CD14-positive monocyte (primary cell): Measurements from ENCODE around the gene ABCA4. TPM values are rescaled to one million over a fixed set of nuclear protein-coding genes. Genes with fewer than 3 reads are reported as not detected.

ENCODE experiments used
- DNase-seq, 3 donors: peaks; one replicate each; pipeline ENCODE4 v3.0.0-alpha.2; 2011 to 2022
- H2AFZ ChIP-seq: 2 replicates; pipeline ENCODE4 v1.6.0; 2012; ENCODE audit warnings: mild to moderate bottlenecking, low read depth, low read length, inconsistent platforms; ENCODE audit not compliant: insufficient read depth, poor library complexity, severe bottlenecking
- H3K27ac ChIP-seq, 2 donors: 1 replicate in 1 of 2; 2 replicates in 1 of 2; pipeline ENCODE4 v1.5.1; 2012 to 2013; ENCODE audit warnings: low read length in 2 of 2, control low read depth in 1 of 2, inconsistent platforms in 1 of 2, low read depth in 1 of 2, mild to moderate bottlenecking in 1 of 2
- H3K27me3 ChIP-seq, 2 donors: one replicate each; pipeline versions ENCODE4 v1.6.0 to v1.6.1; 2011 to 2013; ENCODE audit warnings: low read length in 2 of 2; ENCODE audit not compliant: control insufficient read depth in 2 of 2, insufficient read depth in 2 of 2
- H3K36me3 ChIP-seq, 2 donors: replicated peaks in 1 of 2; 1 replicate in 1 of 2; 2 replicates in 1 of 2; pipeline versions ENCODE4 v1.5.1 to v1.6.1; 2012 to 2013; ENCODE audit warnings: low read length in 2 of 2, control low read depth in 1 of 2, inconsistent platforms in 1 of 2, mild to moderate bottlenecking in 1 of 2; ENCODE audit not compliant: insufficient read depth in 2 of 2, control insufficient read depth in 1 of 2
- H3K4me1 ChIP-seq, 2 donors: 1 replicate in 1 of 2; 2 replicates in 1 of 2; pipeline versions ENCODE4 v1.5.1 to v1.6.1; 2012 to 2013; ENCODE audit warnings: low read length in 2 of 2, control low read depth in 1 of 2, inconsistent platforms in 1 of 2, mild to moderate bottlenecking in 1 of 2, moderate library complexity in 1 of 2; ENCODE audit not compliant: insufficient read depth in 2 of 2, control insufficient read depth in 1 of 2
- H3K4me2 ChIP-seq: replicated peaks from 2 replicates; pipeline ENCODE3; 2012; ENCODE audit warnings: low read length, moderate library complexity, mild to moderate bottlenecking; ENCODE audit not compliant: poor library complexity, severe bottlenecking; ENCODE audit errors: extremely low read depth
- H3K4me3 ChIP-seq, 3 experiments: fragments of 200-600 bp in 1 of 3; sonication (generic) in 1 of 3; replicated peaks in 1 of 3; 1 replicate in 2 of 3; 2 replicates in 1 of 3; pipeline ENCODE4 v1.5.1; 2011 to 2013; ENCODE audit warnings: low read length in 3 of 3, mild to moderate bottlenecking in 3 of 3, control low read depth in 2 of 3, low read depth in 2 of 3, inconsistent platforms in 1 of 3, moderate library complexity in 1 of 3
- H3K79me2 ChIP-seq: 2 replicates; pipeline ENCODE4 v1.6.0; 2012; ENCODE audit warnings: mild to moderate bottlenecking, control low read depth, inconsistent platforms, low read length, moderate library complexity; ENCODE audit not compliant: insufficient read depth
- H3K9ac ChIP-seq: 2 replicates; pipeline ENCODE4 v1.6.0; 2017; ENCODE audit warnings: low read length, mild to moderate bottlenecking; ENCODE audit not compliant: insufficient read depth, poor library complexity, severe bottlenecking
- H3K9me3 ChIP-seq, 2 donors: replicated peaks in 1 of 2; 1 replicate in 1 of 2; 2 replicates in 1 of 2; pipeline versions ENCODE4 v1.5.1 to v1.6.1; 2012 to 2013; ENCODE audit warnings: low read length in 2 of 2, control low read depth in 1 of 2; ENCODE audit not compliant: control insufficient read depth in 1 of 2, insufficient read depth in 1 of 2
- H4K20me1 ChIP-seq: 2 replicates; pipeline ENCODE4 v1.6.0; 2012; ENCODE audit warnings: mild to moderate bottlenecking, low read length, control low read depth, moderate library complexity; ENCODE audit not compliant: insufficient read depth
- H3K27ac Mint-ChIP-seq, 7 donors: one replicate each; pipeline ENCODE4 v1.8.0; 2020; ENCODE audit warnings: mild to moderate bottlenecking in 7 of 7, mixed read lengths in 7 of 7, moderate library complexity in 6 of 7, inconsistent platforms in 2 of 7
- H3K27me3 Mint-ChIP-seq, 3 donors: one replicate each; pipeline ENCODE4 v1.8.0; 2021 to 2022; ENCODE audit warnings: low read depth in 3 of 3, mild to moderate bottlenecking in 3 of 3, mixed read lengths in 3 of 3, moderate library complexity in 3 of 3, inconsistent platforms in 1 of 3
- H3K36me3 Mint-ChIP-seq, 2 donors: one replicate each; pipeline ENCODE4 v1.8.0; 2020; ENCODE audit warnings: mixed read lengths in 2 of 2, inconsistent platforms in 1 of 2, mild to moderate bottlenecking in 1 of 2
- H3K4me1 Mint-ChIP-seq: one replicate; pipeline ENCODE4 v1.8.0; 2020; ENCODE audit warnings: mild to moderate bottlenecking, mixed read lengths
- H3K4me3 Mint-ChIP-seq, 2 donors: one replicate each; pipeline ENCODE4 v1.8.0; 2020; ENCODE audit warnings: mild to moderate bottlenecking in 2 of 2, mixed read lengths in 2 of 2, moderate library complexity in 1 of 2
- H3K9me3 Mint-ChIP-seq, 7 donors: one replicate each; pipeline ENCODE4 v1.8.0; 2020 to 2022; ENCODE audit warnings: mixed read lengths in 7 of 7, mild to moderate bottlenecking in 6 of 7, moderate library complexity in 6 of 7, inconsistent platforms in 2 of 7
- CTCF ChIP-seq: fragments of 200-600 bp; IDR thresholded peaks from one replicate; pipeline ENCODE4 v1.8.0; 2022; ENCODE audit warnings: antibody characterized with exemption, mild to moderate bottlenecking
- whole genome bisulfite sequencing: methylation state at CpG from one replicate; pipeline ENCODE4 v1.1.5; 2013; ENCODE audit warnings: missing lambda C conversion rate; ENCODE audit not compliant: insufficient coverage; 5-methylcytosine and 5-hydroxymethylcytosine counted together
- intact Hi-C, 2 donors: fragments of 100-400 bp; cut with micrococcal nuclease; formaldehyde crosslinking; loops; one replicate each; pipeline versions ENCODE4 v1.15.0 to v1.15.1; 2023
- polyA plus RNA-seq, 3 donors: library from polyadenylated mRNA; depleted of rRNA in 1 of 3; unstranded in 2 of 3; stranded (reverse) in 1 of 3; fragments of 300-500 nt in 2 of 3; fragments of >200 nt in 1 of 3; fragmentation: Illumina TruSeq in 2 of 3; gene quantifications; 1 replicate in 2 of 3; 2 replicates in 1 of 3; pipeline ENCODE4 v1.2.3, GENCODE V29; 2012 to 2021

Gene ABCA4
- polyA plus RNA-seq, 3 donors = not detected

GRCh38 chr1:93969371-93969770, 151.6 kb downstream of the ABCA4 start:
- no CpG with 5 or more reads among the region's 2 CpGs for WGBS
- no peaks in the 10 kb centered on the region for H3K9me3 ChIP-seq
- no peak overlapping the region for H3K4me3 Mint-ChIP-seq

DNA sequence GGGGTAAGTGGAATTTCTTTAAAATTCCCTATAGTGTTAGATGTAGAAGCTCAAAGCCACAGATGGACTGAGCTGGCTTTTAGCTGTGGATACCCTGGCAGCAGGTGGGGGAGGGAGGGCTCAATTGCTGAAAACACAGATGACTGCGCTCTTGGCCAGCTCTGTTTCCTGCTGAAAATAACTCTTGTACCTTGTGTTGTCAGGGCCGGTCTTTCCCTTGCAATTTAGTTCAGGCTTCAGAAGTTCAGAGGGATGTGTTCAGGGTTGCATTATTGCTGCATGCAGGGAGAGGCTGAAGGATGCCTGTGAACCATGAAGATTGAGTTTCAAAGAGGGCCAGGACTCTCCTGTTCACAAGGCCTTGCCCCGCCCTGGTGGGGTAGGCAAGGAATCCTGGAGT, 153.6 kb downstream of the ABCA4 start:
- TF ChIP-seq CTCF = no peak
- no peak overlapping the region for H2AFZ ChIP-seq
- peaks cover 0 to 4% (median 0%) of the 10 kb centered on the region in 7 donors for H3K9me3 Mint-ChIP-seq
- H3K27me3 ChIP-seq = no peaks in the 10 kb centered on the region
- no peaks in the 10 kb centered on the region for H3K36me3 Mint-ChIP-seq
- no peaks in the 10 kb centered on the region for H4K20me1 ChIP-seq
- no peaks in the 10 kb centered on the region for H3K36me3 ChIP-seq
- no peak overlapping the region for H3K4me2 ChIP-seq
- H3K79me2 ChIP-seq = no peaks in the 10 kb centered on the region
- no peaks in the 10 kb centered on the region for H3K9me3 ChIP-seq
- WGBS = 96% methylated on average over 3 of the region's 3 CpGs
- H3K27ac Mint-ChIP-seq = no peak overlapping the region
- H3K4me3 ChIP-seq = no peak overlapping the region
- no peaks in the 10 kb centered on the region for H3K4me1 ChIP-seq
- no peak overlapping the region for H3K9ac ChIP-seq
- no peaks in the 10 kb centered on the region for H3K4me1 Mint-ChIP-seq
- H3K27me3 Mint-ChIP-seq = peaks cover 0 to 5% (median 5%) of the 10 kb centered on the region in 3 donors
- no peak for DNase-seq
- H3K4me3 Mint-ChIP-seq = no peak overlapping the region
- no peak overlapping the region for H3K27ac ChIP-seq
- intact Hi-C loops = no loop called here

More at GRCh38 chr1:93969371-93969770, 151.6 kb downstream of the ABCA4 start:
- Histone ChIP-seq H4K20me1 (no peaks in the 10 kb centered on the region), H3K9ac (no peak overlapping the region), H2AFZ (no peak overlapping the region), H3K4me3 (no peak overlapping the region), H3K4me1 (no peaks in the 10 kb centered on the region), H3K36me3 (no peaks in the 10 kb centered on the region), H3K27me3 (no peaks in the 10 kb centered on the region), H3K27ac (no peak overlapping the region), H3K79me2 (no peaks in the 10 kb centered on the region), H3K4me2 (no peak overlapping the region)
- peaks cover 0 to 4% (median 0%) of the 10 kb centered on the region in 7 donors for H3K9me3 Mint-ChIP-seq
- no peaks in the 10 kb centered on the region for H3K36me3 Mint-ChIP-seq
- H3K27ac Mint-ChIP-seq = no peak overlapping the region
- H3K4me1 Mint-ChIP-seq = no peaks in the 10 kb centered on the region
- intact Hi-C loops = no loop called here
- no peak for DNase-seq
- no peak for TF ChIP-seq CTCF
- peaks cover 0 to 8% (median 7%) of the 10 kb centered on the region in 3 donors for H3K27me3 Mint-ChIP-seq
